ENCODE results near the gene SLC7A4. TPM values are rescaled to one million over a fixed set of nuclear protein-coding genes. Genes with fewer than 3 reads are reported as not detected.

The SLC7A4 gene
- total and polyA plus RNA-seq, 2 donors (not counting 1 experiment from before 2014, with no cell fraction given): not detected

DNA sequence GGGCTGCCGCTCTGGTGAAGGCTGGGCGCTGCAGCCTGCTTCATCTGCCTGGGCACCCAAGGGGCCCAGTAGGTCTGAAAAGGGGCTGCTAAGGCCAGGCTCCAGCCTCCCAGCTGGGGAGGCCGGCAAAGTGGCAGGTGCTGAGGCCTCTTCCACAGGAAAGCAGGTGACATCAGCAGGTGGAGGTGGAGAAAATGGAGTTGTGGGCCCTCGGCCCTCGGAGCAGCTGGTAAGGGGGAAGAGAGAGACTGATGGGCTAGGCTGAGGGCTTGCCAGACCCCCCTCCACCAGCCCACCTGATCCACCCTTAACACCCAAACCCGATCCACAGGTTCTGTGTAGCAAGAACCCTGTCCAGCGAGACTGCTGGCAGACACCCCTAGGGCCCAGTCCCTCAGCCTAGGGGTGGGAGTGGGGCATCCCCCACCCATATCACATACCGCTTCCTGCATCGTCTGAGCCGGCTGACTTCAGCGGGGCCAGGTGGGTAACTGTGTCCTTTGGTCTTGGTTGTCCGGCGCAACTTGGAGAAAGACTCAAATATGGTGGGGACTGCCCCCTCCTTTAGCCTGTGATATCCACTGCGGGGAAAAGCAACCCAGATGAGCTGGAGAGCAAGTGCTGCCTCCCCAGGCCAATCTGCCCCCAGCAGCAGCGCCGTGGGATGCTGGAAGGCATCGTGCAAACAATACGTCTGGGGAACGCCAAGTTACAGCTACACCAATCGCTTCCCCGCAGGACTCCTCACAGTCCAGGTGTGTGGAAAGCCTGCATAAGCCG is 32.0 kb downstream of the SLC7A4 start:
- Histone ChIP-seq H3K4me3 (ENCODE audit: control extremely low read depth in 1 of 5, extremely low read depth in 1 of 5, insufficient read depth in 1 of 5, low read depth in 2 of 5, low read length in 4 of 5) (peak overlapping the region in 4 of 5 experiments; percentile 66 to 99 (median 88)), H3K9me3 (ENCODE audit: control extremely low read depth in 1 of 3, control insufficient read depth in 2 of 3, insufficient read depth in 1 of 3, low read length in 2 of 3) (peaks cover 0 to 5% (median 0%) of the 10 kb centered on the region in 3 donors), H3K9ac (ENCODE audit: low read length) (peak overlapping the region; percentile 88), H3K27me3 (replicated peaks in 1 of 4; ENCODE audit: control extremely low read depth in 1 of 4, control insufficient read depth in 3 of 4, insufficient read depth in 4 of 4, low read length in 3 of 4) (no peaks in the 10 kb centered on the region), H3K4me1 (ENCODE audit: control insufficient read depth in 2 of 2, insufficient read depth in 2 of 2, low read length in 2 of 2) (peaks cover 24 to 36% of the 10 kb centered on the region in 2 donors), H3K36me3 (replicated peaks in 1 of 2; ENCODE audit: control extremely low read depth in 1 of 2, control insufficient read depth in 1 of 2, extremely low read depth in 1 of 2, insufficient read depth in 2 of 2, low read length in 1 of 2) (peaks cover 0 to 24% of the 10 kb centered on the region in 2 experiments), H3K79me2 (ENCODE audit: control insufficient read depth, insufficient read depth, low read length) (peaks cover 21% of the 10 kb centered on the region), H3K27ac (ENCODE audit: low read length in 2 of 2) (peak overlapping the region; percentile 91 to 96), H4K20me1 (ENCODE audit: control insufficient read depth, insufficient read depth, low read length, poor library complexity, severe bottlenecking) (peaks cover 24% of the 10 kb centered on the region), H3K4me2 (replicated peaks; ENCODE audit: low read depth, low read length, poor library complexity, severe bottlenecking) (peak overlapping the region; percentile 97), H2AFZ (ENCODE audit: insufficient read depth, low read depth, low read length, poor library complexity, severe bottlenecking) (no peak overlapping the region)
- DNase-seq (no peak), ATAC-seq (ENCODE audit: low read depth) (no peak)
- H3K27me3 Mint-ChIP-seq: no peaks in the 10 kb centered on the region
- peak overlapping the region; percentile 95 for H3K4me3 Mint-ChIP-seq
- TF ChIP-seq, protein P1, sequence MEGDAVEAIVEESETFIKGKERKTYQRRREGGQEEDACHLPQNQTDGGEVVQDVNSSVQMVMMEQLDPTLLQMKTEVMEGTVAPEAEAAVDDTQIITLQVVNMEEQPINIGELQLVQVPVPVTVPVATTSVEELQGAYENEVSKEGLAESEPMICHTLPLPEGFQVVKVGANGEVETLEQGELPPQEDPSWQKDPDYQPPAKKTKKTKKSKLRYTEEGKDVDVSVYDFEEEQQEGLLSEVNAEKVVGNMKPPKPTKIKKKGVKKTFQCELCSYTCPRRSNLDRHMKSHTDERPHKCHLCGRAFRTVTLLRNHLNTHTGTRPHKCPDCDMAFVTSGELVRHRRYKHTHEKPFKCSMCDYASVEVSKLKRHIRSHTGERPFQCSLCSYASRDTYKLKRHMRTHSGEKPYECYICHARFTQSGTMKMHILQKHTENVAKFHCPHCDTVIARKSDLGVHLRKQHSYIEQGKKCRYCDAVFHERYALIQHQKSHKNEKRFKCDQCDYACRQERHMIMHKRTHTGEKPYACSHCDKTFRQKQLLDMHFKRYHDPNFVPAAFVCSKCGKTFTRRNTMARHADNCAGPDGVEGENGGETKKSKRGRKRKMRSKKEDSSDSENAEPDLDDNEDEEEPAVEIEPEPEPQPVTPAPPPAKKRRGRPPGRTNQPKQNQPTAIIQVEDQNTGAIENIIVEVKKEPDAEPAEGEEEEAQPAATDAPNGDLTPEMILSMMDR (IDR thresholded peaks at IDR 0.05): no peak
- no peak for TF ChIP-seq EZH2 (IDR thresholded peaks at IDR 0.05; ENCODE audit: borderline replicate concordance, insufficient read depth, low read depth, low read length, poor library complexity, severe bottlenecking)
- WGBS (ENCODE audit: insufficient coverage): 82% methylated on average over 15 of the region's 22 CpGs
- peaks cover 32% of the 10 kb centered on the region for H3K4me1 Mint-ChIP-seq
- CTCF ChIA-PET: no interaction called here
- POLR2A ChIA-PET: no interaction called here
- H3K9me3 Mint-ChIP-seq (ENCODE audit: insufficient read depth): no peaks in the 10 kb centered on the region
- intact Hi-C loops (cut with micrococcal nuclease): loop anchor here (5.0 kb wide), 3 partner anchors 642 to 883 kb away; partner anchors contain the start of genes RANBP1, SDF2L1 and TRMT2A
- peak overlapping the region; percentile 99 for H3K27ac Mint-ChIP-seq

All from B cell (primary cell).